Measurements from ENCODE around the gene ATP2B3. TPM values are rescaled to one million over a fixed set of nuclear protein-coding genes. Genes with fewer than 3 reads are reported as not detected.

ATP2B3 gene
- total and polyA plus RNA-seq, 10 of the 15 experiments (the other 5 are each of a cell fraction or from before 2014, with no cell fraction given), result 0.01 TPM; not detected in 9

DNA sequence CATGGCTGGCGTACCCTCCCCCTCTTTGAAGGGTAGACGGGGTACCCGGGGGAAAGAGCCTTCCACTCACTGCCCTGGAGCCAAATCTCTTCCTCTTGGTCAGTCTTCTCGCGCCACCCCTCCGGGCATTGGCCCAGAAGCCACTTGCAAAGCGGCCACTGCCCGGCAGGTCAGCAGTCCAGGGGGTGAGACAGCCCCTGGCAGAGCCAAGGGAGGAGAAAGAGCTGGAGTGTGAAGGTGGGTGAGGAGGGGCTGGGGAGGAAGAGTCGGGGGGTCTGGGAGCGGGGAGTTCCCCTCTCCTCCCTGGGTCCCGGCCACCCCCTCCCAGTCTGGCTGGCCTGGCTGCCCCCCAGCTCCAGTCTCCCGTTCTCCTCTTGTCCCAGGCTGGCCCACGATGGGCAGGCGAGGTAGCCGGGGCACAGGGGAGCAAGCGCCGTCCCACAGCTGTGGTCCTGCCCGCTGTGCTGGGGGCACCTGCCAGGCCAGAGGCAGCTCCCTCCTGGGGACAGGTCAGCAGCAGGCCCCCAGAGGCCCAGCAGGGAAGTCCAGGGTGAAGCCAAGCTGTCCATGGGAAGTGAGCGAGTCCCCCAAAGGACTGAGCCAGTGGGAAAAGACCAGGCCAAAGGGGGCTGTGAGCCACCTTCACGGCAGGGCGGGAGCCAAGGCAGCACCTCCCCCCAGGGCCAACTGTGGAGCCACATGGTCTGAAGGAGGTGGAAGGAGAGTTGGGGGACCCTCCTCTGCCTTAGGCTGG lies 108.0 kb downstream of the ATP2B3 start:
- no TSS peak for BruUV-seq (replicated peaks)
- Histone ChIP-seq H3K27me3 (replicated peaks in 1 of 2; ENCODE audit: control insufficient read depth in 2 of 2, insufficient read depth in 2 of 2, low read length in 1 of 2) (no peaks in the 10 kb centered on the region; a peak in 3 of 4 replicates), H3K9me3 (replicated peaks; ENCODE audit: control insufficient read depth, insufficient read depth, low read length) (no peaks in the 10 kb centered on the region; the same call in 2 of the 3 replicates), H3K79me2 (ENCODE audit: control insufficient read depth, insufficient read depth, low read length) (no peaks in the 10 kb centered on the region), H3K4me3 (no peak overlapping the region), H3K27ac (ENCODE audit: control insufficient read depth, insufficient read depth) (no peak overlapping the region), H3K4me2 (ENCODE audit: control insufficient read depth, insufficient read depth) (no peak overlapping the region), H3K9ac (ENCODE audit: control insufficient read depth, insufficient read depth, low read length) (no peak overlapping the region), H3K4me1 (ENCODE audit: control insufficient read depth, insufficient read depth, low read length) (no peaks in the 10 kb centered on the region), H4K20me1 (ENCODE audit: control insufficient read depth, insufficient read depth) (no peaks in the 10 kb centered on the region), H2AFZ (ENCODE audit: control insufficient read depth, low read depth, low read length) (no peak overlapping the region), H3K36me3 (ENCODE audit: control insufficient read depth in 2 of 2, insufficient read depth in 2 of 2, low read length in 1 of 2) (no peaks in the 10 kb centered on the region)
- DNase-seq (ENCODE audit: low read depth, low spot score) (no peak), FAIRE-seq (no peak), ATAC-seq (no peak)
- intact Hi-C loops (cut with micrococcal nuclease; ENCODE audit: unreplicated experiment), result no loop called here
- POLR2A ChIA-PET, result no interaction called here
- 51% methylated on average over 19 of the region's 21 CpGs for WGBS (ENCODE audit: insufficient coverage, insufficient replicate concordance, low lambda C conversion rate, missing lambda C conversion rate)
- SMC1A ChIA-PET (ENCODE audit: uncharacterized antibody, unreplicated experiment), result no interaction called here
- CTCF ChIA-PET, result no interaction called here
- in situ Hi-C loops (cut with MboI), result no loop called here
- RAD21 ChIA-PET (ENCODE audit: unreplicated experiment), result no interaction called here
- TF ChIP-seq CBFB (IDR thresholded peaks at IDR 0.05; ENCODE audit: low read depth) (no peak), MXI1 (IDR thresholded peaks at IDR 0.05; ENCODE audit: low read depth, low read length) (no peak), STAT3 (IDR thresholded peaks at IDR 0.05; ENCODE audit: low read depth, low read length) (no peak), NFYA (IDR thresholded peaks at IDR 0.05; ENCODE audit: borderline replicate concordance, low read depth, low read length) (no peak)
- TF ChIP-seq, protein P1, sequence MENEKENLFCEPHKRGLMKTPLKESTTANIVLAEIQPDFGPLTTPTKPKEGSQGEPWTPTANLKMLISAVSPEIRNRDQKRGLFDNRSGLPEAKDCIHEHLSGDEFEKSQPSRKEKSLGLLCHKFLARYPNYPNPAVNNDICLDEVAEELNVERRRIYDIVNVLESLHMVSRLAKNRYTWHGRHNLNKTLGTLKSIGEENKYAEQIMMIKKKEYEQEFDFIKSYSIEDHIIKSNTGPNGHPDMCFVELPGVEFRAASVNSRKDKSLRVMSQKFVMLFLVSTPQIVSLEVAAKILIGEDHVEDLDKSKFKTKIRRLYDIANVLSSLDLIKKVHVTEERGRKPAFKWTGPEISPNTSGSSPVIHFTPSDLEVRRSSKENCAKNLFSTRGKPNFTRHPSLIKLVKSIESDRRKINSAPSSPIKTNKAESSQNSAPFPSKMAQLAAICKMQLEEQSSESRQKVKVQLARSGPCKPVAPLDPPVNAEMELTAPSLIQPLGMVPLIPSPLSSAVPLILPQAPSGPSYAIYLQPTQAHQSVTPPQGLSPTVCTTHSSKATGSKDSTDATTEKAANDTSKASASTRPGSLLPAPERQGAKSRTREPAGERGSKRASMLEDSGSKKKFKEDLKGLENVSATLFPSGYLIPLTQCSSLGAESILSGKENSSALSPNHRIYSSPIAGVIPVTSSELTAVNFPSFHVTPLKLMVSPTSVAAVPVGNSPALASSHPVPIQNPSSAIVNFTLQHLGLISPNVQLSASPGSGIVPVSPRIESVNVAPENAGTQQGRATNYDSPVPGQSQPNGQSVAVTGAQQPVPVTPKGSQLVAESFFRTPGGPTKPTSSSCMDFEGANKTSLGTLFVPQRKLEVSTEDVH (IDR thresholded peaks at IDR 0.05; ENCODE audit: low read depth, partially characterized antibody), result no peak
- TF ChIP-seq, protein P2, sequence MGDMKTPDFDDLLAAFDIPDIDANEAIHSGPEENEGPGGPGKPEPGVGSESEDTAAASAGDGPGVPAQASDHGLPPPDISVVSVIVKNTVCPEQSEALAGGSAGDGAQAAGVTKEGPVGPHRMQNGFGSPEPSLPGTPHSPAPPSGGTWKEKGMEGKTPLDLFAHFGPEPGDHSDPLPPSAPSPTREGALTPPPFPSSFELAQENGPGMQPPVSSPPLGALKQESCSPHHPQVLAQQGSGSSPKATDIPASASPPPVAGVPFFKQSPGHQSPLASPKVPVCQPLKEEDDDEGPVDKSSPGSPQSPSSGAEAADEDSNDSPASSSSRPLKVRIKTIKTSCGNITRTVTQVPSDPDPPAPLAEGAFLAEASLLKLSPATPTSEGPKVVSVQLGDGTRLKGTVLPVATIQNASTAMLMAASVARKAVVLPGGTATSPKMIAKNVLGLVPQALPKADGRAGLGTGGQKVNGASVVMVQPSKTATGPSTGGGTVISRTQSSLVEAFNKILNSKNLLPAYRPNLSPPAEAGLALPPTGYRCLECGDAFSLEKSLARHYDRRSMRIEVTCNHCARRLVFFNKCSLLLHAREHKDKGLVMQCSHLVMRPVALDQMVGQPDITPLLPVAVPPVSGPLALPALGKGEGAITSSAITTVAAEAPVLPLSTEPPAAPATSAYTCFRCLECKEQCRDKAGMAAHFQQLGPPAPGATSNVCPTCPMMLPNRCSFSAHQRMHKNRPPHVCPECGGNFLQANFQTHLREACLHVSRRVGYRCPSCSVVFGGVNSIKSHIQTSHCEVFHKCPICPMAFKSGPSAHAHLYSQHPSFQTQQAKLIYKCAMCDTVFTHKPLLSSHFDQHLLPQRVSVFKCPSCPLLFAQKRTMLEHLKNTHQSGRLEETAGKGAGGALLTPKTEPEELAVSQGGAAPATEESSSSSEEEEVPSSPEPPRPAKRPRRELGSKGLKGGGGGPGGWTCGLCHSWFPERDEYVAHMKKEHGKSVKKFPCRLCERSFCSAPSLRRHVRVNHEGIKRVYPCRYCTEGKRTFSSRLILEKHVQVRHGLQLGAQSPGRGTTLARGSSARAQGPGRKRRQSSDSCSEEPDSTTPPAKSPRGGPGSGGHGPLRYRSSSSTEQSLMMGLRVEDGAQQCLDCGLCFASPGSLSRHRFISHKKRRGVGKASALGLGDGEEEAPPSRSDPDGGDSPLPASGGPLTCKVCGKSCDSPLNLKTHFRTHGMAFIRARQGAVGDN (IDR thresholded peaks at IDR 0.05), result no peak
- TF ChIP-seq, protein P3, sequence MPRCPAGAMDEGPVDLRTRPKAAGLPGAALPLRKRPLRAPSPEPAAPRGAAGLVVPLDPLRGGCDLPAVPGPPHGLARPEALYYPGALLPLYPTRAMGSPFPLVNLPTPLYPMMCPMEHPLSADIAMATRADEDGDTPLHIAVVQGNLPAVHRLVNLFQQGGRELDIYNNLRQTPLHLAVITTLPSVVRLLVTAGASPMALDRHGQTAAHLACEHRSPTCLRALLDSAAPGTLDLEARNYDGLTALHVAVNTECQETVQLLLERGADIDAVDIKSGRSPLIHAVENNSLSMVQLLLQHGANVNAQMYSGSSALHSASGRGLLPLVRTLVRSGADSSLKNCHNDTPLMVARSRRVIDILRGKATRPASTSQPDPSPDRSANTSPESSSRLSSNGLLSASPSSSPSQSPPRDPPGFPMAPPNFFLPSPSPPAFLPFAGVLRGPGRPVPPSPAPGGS (IDR thresholded peaks at IDR 0.05; ENCODE audit: borderline replicate concordance, insufficient read depth, low read depth, low read length, poor library complexity, severe bottlenecking), result no peak
- TF ChIP-seq, protein P4, sequence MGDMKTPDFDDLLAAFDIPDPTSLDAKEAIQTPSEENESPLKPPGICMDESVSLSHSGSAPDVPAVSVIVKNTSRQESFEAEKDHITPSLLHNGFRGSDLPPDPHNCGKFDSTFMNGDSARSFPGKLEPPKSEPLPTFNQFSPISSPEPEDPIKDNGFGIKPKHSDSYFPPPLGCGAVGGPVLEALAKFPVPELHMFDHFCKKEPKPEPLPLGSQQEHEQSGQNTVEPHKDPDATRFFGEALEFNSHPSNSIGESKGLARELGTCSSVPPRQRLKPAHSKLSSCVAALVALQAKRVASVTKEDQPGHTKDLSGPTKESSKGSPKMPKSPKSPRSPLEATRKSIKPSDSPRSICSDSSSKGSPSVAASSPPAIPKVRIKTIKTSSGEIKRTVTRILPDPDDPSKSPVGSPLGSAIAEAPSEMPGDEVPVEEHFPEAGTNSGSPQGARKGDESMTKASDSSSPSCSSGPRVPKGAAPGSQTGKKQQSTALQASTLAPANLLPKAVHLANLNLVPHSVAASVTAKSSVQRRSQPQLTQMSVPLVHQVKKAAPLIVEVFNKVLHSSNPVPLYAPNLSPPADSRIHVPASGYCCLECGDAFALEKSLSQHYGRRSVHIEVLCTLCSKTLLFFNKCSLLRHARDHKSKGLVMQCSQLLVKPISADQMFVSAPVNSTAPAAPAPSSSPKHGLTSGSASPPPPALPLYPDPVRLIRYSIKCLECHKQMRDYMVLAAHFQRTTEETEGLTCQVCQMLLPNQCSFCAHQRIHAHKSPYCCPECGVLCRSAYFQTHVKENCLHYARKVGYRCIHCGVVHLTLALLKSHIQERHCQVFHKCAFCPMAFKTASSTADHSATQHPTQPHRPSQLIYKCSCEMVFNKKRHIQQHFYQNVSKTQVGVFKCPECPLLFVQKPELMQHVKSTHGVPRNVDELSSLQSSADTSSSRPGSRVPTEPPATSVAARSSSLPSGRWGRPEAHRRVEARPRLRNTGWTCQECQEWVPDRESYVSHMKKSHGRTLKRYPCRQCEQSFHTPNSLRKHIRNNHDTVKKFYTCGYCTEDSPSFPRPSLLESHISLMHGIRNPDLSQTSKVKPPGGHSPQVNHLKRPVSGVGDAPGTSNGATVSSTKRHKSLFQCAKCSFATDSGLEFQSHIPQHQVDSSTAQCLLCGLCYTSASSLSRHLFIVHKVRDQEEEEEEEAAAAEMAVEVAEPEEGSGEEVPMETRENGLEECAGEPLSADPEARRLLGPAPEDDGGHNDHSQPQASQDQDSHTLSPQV (IDR thresholded peaks at IDR 0.05), result no peak

All from GM12878 (cell line).